Right kidney (tissue), 1 donor: ENCODE data around the gene FNBP1.

ENCODE experiments used
- DNase-seq: peaks from one replicate; pipeline ENCODE4 v3.0.0-alpha.2; 2016

The FNBP1 gene

DNA sequence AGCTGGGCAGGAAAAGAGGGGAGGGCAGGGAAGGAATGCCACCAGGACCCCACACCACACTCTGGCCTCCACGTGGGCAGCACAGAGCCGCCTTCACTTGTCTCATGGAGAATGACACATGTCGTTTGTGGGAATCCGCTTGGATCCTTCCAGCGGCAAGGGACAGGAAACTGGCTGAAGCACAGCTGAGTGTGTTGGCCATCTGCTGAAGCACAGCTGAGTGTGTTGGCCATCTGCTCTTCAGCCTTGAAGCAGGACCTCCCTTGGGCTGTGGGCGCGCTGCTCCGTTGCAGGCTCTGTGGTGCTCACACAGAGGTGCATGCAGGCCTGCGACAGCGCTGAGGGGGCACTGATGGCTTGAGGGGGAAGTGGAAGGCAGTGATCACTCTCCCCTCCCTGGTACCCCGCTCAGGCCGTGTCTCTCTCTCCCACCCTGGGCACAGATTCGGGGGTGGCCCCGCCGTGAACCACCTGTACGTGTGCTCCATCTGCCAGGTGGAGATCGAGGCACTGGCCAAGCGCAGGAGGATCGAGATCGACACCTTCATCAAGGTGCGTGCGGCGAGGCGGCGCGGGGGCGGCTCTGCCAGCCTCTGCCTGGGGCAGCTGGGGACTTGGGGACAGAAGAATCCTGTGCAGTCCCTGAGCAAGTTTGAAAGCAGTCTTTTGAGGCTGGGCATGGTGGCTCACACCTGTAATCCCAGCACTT is 167.1 kb downstream of the FNBP1 start:
- DNase-seq: no peak

DNA sequence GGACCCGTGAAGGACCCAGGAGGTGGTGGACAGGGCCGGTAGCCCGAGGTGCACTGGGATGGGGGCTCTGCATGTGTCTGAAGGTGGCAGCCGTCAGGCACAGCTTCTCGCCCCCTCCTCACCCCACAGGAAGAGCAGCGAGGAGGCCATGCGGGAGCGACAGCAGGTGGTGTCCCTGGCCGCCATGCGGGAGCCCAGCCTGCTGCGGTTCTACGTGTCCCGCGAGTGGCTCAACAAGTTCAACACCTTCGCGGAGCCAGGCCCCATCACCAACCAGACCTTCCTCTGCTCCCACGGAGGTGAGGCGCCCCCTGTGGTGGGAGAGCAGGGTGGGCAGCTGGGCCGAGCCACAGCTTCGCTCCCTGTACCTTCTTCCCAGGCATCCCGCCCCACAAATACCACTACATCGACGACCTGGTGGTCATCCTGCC is 167.8 kb downstream of the FNBP1 start:
- no peak for DNase-seq

DNA sequence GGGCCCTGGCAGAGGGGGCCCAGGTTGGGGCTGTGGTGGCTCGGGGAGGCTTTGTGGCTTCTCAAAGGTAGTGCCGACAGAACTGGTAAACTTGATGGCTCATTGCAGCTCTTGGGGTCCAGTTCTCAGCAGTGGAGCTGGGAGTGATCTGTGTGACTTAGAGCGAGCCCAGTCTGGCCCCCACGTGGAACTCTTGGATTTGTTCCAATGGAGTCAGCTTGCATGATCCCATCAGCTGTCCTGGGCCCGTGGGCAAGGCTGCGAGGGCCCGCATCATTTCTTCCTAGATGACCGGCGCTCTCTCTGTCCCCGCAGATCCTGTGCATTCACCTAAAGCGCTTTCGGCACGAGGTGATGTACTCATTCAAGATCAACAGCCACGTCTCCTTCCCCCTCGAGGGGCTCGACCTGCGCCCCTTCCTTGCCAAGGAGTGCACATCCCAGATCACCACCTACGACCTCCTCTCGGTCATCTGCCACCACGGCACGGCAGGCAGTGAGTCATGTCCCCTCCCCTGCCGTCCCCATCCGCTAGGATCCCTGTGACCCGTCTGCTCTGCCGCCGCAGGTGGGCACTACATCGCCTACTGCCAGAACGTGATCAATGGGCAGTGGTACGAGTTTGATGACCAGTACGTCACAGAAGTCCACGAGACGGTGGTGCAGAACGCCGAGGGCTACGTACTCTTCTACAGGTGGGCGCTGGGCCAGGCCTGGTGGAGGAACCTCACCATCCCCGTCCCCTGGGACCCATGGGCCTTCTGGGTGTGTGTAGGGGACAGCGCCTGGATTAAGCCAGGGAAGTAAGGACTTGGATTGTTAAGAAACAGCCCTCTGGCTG is 168.5 kb downstream of the FNBP1 start:
- no peak for DNase-seq

DNA sequence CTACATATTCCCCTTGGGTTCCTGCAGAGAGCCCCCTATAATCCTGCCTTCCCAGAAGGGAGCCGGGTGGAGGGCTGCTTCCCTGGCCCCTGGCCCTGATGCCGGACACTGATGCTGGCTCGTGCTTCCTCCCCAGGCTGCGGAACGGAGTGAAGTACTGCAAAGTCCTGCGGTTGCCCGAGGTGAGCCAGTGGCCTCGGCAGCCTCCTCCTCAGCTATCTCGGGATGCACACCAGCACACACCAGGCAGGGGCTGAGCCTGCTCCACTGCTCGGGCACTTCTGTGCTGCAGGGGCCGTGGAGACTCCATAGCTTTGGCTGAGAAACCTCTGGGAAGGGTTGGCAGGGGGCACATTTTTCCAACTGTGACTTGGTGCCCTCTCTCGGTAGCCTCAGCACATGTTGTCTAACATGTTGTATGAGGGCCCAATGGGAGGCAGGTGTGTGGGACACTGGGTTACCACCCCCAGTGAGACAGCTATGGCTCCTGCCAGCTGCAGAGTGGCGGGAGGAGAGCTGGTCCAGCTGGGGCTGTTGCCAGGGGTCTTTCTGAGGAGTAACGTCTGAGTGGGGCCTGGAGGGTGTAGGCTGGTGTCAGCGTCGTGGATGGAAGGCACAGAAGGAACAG is 169.3 kb downstream of the FNBP1 start:
- no peak for DNase-seq

DNA sequence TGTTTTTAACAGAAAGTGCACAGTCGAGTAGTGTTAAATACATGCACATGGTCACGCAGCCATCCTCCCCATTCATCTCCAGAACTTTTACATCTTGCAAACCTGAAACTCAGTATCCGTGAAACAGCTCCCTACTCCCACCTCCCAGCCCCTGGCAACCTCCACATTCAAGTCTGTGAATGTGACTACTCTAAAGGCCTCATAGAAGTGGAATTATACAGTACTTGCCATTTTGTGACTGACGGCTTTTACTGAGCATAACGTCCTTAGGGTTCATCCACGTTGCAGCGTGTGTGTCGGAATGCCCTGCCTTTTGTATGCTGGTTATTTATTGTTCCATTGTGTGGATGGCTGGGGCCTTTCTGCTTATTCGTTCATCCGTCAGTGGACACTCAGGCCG is 171.9 kb downstream of the FNBP1 start:
- DNase-seq: no peak

DNA sequence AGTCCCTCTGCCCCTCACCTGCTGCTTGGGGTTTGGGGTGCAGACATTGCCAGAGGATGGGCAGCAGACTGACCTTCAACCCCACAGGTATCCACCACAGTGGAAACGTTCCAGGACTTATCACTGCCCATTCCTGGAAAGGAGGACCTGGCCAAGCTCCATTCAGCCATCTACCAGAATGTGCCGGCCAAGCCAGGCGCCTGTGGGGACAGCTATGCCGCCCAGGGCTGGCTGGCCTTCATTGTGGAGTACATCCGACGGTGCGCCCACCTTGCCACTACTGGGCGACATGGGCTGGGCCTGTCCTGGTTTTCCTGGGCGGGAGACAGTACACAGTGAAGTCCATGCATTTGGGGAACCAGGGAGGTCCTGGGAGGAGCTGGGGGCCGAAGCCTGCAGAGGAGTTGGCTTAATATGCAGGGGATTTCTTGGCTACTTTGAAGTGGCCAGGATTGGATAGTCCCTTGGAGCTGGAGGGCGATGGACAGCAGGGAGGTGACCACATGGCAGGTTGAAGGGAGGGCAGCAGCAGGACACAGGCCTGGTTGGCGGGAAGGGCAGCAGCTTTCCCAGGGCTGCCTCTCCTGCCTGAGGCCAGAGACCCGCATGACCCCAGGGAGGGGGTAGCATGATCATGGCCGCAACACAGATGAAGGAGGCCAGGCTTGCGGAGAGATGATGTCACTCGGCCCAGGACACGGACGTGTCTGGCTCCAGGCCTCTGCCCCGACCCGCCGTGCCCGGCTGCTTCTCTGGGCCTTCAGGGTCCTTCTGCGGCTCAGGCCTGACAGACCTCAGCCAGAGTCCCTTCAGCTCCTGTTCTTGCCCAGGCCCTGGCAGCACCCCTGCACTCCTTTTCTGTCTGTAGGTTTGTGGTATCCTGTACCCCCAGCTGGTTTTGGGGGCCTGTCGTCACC is 173.1 kb downstream of the FNBP1 start:
- DNase-seq: no peak

DNA sequence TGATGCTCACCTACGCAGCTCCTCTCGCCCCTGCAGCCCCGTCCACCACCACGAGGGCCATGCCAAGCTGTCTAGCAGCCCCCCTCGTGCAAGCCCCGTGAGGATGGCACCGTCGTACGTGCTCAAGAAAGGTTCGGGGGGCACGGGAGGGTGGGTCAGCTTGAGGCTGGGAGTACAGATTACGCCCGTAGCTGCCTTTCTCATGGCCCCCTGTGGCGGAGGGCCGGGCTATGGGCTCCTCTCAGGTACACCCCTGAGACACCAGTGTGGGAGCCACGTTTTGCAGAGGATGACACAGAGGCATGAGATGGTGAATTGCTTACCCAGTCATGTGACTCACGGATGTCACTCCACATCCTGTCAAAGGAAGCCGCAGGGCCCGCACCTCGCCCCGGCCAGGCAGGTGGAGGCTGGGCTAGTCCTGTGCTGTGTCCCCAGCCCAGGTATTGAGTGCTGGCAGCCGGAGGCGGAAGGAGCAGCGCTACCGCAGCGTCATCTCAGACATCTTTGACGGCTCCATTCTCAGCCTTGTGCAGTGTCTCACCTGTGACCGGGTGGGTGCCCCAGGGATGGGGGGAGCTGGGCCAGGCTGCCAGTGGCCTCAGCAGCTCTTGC is 174.0 kb downstream of the FNBP1 start:
- DNase-seq: no peak

DNA sequence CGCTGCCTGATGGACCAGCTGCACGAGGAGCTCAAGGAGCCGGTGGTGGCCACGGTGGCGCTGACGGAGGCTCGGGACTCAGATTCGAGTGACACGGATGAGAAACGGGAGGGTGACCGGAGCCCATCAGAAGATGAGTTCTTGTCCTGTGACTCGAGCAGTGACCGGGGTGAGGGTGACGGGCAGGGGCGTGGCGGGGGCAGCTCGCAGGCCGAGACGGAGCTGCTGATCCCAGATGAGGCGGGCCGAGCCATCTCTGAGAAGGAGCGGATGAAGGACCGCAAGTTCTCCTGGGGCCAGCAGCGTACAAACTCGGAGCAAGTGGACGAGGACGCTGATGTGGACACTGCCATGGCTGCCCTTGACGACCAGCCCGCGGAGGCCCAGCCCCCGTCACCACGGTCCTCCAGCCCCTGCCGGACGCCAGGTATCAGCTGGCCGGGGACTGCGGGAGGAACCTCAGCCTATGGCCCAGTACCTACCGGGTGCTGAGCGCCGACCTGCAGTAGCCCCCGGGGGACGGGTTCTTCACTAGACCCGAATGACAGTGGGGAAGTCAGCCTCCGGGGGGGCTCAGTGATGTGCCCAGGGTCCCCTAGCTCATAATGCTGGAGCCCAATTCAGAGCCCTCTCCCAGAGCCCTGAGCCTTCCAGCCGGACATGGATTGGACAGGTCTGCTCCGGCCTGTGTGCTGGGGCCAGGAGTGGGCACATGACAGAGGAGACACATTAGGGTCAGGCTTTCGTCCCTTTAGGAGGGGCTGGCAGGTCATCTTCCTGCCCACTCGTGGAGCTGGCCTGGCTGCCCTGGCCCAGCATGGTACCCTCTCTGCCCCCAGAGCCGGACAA is 174.7 kb downstream of the FNBP1 start:
- no peak for DNase-seq

DNA sequence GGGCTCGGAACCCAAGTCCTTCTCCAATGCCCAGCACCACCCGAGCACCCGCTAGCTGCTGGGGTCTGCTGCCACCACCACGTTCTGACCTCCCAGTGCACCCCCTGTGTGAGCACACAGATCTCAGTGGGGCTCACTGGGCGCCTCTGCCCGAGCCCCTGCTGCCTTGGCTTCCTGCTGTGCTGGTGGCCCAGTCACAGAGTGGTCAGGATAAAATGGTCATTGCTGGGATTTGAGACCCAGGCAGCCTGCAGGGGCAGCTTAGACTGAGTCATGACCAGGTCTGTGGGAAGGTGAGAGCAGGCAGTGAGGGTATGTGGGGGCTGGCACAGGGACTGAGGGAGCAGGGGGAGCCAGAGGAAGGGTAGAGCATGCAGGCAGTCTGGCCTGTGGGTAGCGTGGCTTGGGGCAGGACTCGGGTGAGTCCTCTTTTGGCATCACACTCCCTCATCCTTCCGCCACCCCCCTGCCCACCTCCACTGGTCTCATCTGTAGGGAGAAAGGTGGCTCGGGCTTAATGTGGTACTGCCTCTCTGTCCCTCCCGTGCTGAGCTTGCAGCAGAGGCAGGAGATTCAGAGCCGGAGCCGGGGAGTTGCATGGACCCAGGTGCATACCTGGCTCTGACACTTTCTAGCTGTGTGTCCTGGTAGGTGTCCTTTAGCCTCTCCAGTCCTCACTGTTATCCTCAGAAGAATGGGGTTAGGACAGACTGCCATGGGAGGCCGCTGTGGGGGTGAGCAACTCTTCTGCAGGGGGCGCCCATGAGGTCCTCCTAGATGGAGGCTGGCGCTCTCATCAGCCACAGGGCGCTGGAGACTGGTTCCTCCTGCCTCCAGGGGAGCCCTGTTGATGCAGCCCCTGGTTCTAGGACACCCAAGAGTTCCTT is 175.6 kb downstream of the FNBP1 start:
- DNase-seq: no peak

DNA sequence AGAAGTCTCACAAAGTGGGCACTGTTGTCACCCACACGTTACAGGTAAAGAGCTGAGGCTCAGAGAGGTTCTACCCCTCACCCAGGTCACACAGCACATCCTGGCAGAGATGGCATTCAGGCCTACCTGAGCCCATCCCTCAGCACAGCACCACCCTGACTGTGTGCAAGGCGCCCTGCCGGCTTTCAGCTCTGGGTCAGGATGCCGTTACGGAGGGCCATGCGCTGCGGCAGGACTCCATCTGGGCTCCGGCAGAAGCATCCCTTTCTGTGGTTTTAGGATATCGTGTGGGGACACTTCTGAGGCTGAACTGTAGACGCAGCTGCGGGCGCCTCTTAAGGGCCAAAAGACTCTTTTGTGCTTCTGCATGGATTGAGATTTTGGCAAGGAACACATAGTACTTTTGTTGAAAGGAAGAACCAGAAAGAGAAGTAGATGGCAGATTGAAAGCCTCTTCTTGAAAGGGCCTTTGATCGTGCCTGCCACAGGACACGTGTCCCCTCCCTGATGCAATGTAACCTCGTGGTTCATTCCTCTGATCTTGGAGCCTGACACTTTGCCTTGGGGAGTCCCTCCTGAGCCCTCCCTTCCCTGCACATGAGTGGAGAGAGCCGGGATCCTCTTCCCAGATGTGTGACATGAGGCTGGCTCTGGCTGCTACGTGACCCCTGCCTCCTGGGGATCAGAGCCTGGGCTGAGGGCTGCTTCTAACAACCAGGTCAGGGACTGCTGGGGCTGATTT is 176.4 kb downstream of the FNBP1 start:
- DNase-seq: no peak

DNA sequence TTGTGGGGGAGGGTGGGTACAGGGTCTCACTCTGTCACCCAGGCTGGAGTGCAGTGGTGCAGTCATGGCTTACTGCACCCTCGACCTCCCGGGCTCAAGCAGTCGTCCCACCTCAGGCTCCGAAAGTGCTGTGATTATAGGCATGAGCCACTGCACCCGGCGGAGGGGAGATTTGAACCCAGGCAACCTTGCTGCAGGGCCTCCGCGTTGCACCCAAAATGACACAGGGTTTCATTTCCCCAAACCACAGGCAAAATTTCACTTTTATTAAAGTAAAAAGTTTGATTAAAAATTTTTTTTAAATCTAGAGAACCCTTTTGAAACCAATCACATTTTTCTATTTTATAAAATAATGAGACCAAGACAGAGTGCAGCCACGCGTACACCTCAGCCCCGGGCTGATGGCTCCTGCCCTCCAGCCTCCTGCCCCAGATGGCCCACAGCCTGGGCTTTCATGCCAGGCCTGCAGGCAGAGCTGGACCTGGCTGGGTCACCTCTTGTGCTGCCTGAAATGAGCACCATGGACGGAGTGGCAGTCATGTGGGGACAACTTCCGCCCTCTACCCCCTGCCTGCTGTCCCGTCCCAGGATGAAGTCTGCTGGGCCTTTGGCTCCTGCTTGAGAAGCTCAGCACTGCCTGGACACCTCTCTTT is 177.2 kb downstream of the FNBP1 start:
- no peak for DNase-seq

DNA sequence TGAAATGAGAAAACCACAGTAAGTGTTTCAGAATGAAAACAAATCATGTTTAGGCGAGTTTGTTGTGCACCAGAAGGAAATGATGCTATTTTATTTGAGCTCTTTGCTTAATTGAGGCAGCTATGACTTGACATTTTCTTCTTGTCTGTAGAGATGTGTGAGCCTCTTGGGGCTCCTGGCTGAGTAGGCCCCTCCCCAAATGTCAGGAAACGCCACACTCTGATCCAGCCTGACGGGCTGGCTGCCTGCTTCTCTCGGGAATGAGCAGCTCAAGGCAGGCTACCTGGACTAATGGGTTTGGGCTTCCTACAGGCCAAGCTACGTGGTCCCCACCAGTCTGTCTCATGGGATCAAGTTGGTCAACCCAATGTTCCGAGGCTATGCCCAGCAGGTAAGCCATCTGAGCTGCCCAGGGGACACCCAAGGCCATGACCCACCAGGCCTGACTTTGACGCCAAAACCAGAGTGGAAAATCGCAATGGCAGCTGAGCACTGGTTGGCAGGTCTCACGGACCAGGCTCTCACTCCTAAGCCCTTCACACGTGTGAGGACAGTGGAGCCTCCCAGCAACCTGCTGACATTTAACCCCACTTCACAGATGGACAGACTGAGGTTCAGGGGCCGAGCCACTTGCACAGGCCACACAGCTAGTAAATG is 177.9 kb downstream of the FNBP1 start:
- DNase-seq: no peak

DNA sequence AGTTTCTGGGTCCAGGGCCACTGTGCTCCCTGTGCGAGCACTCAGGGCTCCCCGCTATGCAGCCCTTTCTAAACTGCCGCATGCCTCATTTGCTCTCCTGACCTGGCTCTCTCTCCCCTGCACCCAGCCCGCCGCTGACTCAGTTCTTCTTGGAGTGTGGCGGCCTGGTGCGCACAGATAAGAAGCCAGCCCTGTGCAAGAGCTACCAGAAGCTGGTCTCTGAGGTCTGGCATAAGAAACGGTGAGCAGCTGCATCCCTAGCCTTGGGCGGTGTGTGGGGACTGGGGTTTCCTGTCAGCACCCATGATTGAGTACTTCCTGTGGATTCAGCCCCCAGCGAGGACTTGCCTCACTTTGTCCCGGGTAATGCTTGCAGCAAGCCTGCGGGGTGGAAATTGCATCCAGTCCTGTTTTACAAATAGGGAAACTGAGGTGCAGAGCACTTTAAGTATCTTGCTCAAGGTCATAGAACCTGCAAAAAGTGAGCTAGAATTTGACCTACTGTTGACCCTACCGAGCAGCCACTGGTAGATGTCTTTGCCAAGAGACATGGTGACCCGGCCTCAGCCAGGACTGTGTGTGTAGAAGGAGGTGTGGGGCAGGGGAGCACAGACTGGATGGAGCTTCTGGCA is 179.8 kb downstream of the FNBP1 start:
- no peak for DNase-seq

DNA sequence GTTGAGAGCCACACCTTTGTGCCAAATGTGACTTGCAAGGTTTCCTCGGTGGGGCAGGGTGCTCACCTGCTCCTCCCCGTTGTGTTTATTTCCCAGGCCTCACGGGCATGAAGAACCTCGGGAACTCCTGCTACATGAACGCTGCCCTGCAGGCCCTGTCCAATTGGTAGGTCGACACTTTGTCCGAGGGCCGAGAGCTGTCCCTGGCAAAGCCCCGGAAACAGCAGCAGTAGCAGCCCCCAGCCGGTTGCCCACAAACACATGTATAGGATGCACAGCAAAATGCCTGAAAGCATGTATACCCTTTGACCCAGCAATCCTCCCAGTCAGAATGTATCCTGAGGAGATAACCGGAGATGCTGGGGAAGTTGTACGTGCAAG is 181.6 kb downstream of the FNBP1 start:
- DNase-seq: no peak

DNA sequence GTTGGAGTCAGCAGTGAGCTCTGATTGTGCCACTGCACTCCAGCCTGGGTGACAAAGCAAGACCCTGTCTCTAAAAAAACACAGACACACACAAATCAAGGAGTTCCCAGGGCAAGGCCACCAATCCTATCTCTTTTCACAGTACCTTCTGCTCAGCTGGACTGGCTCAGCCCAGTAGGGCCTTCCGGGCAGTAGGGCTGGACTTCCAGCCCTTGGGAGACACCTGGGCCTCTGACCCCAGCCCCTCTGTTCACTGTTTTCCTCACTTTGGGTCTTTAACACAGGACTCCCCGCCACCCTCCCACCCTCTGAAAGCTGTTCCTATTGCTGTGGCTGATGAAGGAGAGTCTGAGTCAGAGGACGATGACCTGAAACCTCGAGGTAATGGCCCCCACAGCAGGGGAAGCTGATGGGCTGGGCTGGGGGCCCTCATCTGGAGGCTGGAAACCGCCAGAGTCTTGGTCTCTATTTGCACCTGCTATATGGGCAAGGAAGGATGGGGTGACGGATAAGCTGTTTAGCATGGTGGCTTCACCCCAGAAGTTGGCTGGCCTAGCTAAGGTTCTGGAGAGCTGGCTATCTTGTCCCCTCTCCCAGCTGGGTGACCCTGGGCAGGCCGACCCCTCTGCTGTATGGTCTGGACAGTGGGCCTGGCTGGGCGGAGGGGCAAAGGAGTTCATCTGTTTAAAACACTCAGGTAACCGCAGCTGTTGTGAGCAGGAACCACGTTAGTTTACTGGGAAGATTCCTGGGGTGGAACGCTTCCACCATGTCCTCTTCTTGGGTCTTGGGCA is 182.1 kb downstream of the FNBP1 start:
- no peak for DNase-seq

DNA sequence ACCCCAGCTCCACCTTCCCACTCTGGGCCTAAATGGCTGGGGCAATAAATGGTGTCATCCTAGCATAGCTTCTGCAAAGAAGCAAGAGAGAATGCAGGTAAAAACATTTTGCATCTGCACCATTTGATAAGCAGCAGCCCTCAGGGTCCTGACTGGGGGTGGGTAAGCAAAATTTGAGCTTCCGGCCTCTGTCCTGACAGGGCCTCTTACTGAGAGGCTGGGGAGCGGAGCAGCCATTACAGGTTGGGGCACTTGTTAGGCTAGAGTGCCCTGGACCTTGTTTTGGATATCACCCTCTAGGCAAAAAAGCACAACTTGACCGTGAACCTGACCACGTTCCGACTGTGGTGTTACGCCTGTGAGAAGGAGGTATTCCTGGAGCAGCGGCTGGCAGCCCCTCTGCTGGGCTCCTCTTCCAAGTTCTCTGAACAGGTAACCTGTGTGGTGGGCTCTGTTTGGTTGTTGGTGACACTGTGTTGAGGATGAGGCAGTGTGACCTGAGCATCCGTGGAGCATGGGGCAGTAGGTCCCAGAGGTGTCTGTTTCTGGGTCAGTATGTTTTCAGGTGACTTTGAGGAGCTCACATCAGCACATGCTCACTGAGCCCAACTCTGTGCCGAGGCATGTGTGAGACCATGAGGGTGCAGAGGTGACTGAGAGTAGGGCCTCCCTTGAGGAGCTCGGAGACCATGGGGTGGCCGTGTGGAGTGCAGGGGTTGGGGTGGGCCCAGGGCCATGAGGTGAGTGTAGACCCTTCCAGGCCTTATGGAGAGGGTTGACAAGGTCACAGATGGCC is 184.6 kb downstream of the FNBP1 start:
- DNase-seq: no peak
